Thoracic aorta (tissue), 2 donors: ENCODE data around the gene DNM2. TPM values are rescaled to one million over a fixed set of nuclear protein-coding genes. Genes with fewer than 3 reads are reported as not detected.

Experiments
- ATAC-seq: fragments of 150-250 bp; one replicate; pipeline ENCODE4 v1.8.0; 2017; ENCODE audit warnings: low read depth; ENCODE audit not compliant: insufficient number of reproducible peaks, low FRiP score
- DNase-seq: peaks from one replicate; pipeline ENCODE4 v3.0.0-alpha.2; 2020; ENCODE audit warnings: low spot score
- H3K27ac ChIP-seq, 2 donors: fragments of 200-600 bp; sonication (generic); 1 replicate in 1 of 2; 2 replicates in 1 of 2; pipeline ENCODE4 v1.5.1; 2016; ENCODE audit warnings: mild to moderate bottlenecking in 2 of 2, moderate library complexity in 2 of 2
- H3K27me3 ChIP-seq: fragments of 200-600 bp; sonication (generic); replicated peaks from 2 replicates; pipeline ENCODE4 v1.6.0; 2016; ENCODE audit warnings: mild to moderate bottlenecking; ENCODE audit not compliant: insufficient read depth
- H3K36me3 ChIP-seq: fragments of 200-600 bp; sonication (generic); one replicate; pipeline ENCODE4 v1.5.1; 2016
- H3K4me1 ChIP-seq, 2 donors: fragments of 200-600 bp; sonication (generic); 1 replicate in 1 of 2; 2 replicates in 1 of 2; pipeline versions ENCODE4 v1.5.1 to v1.6.0; 2016; ENCODE audit warnings: low read depth in 2 of 2, mild to moderate bottlenecking in 1 of 2; ENCODE audit not compliant: control insufficient read depth in 1 of 2
- H3K4me3 ChIP-seq: fragments of 200-600 bp; sonication (generic); 2 replicates; pipeline ENCODE4 v1.5.1; 2016; ENCODE audit warnings: mild to moderate bottlenecking
- H3K9me3 ChIP-seq: fragments of 200-600 bp; sonication (generic); 2 replicates; pipeline ENCODE4 v1.5.1; 2016
- CTCF ChIP-seq: fragments of 200-600 bp; sonication (generic); IDR thresholded peaks from one replicate; pipeline ENCODE4 v1.5.1; 2019; ENCODE audit warnings: antibody characterized with exemption
- total RNA-seq, 2 donors: library from RNA; depleted of rRNA; stranded (reverse); fragments of >200 nt; gene quantifications; one replicate each; pipeline versions ENCODE4 v1.1.0 to v1.2.3, GENCODE V29; 2016

DNM2 gene
- total RNA-seq, 2 donors from 2014 or later, result 153 to 195 TPM

GRCh38 chr19:10819124-10820060, 101.5 kb downstream of the DNM2 start:
- Histone ChIP-seq H3K27me3 (no peaks in the 10 kb centered on the region), H3K4me1 (peaks cover 21 to 33% of the 10 kb centered on the region in 2 donors), H3K27ac (no peak overlapping the region), H3K9me3 (no peaks in the 10 kb centered on the region), H3K36me3 (peaks cover 33% of the 10 kb centered on the region), H3K4me3 (no peak overlapping the region)
- DNase-seq, result no peak
- no peak for TF ChIP-seq CTCF
- no peak for ATAC-seq

- peaks cover 21 to 33% of the 10 kb centered on the region in 2 donors for H3K4me1 ChIP-seq
- no peaks in the 10 kb centered on the region for H3K27me3 ChIP-seq
- ATAC-seq, result no peak
- H3K4me3 ChIP-seq, result no peak overlapping the region
- no peak overlapping the region for H3K27ac ChIP-seq
- DNase-seq, result no peak
- peaks cover 41% of the 10 kb centered on the region for H3K36me3 ChIP-seq
- no peak for TF ChIP-seq CTCF
- no peaks in the 10 kb centered on the region for H3K9me3 ChIP-seq
These were observed 102.3 kb downstream of the DNM2 start for GRCh38 chr19:10820173-10820572.

GRCh38 chr19:10823690-10824089, 105.8 kb downstream of the DNM2 start:
- Histone ChIP-seq H3K4me1 (peaks cover 0 to 2% of the 10 kb centered on the region in 2 donors), H3K27me3 (no peaks in the 10 kb centered on the region), H3K9me3 (no peaks in the 10 kb centered on the region), H3K27ac (no peak overlapping the region), H3K4me3 (no peak overlapping the region), H3K36me3 (peaks cover 46% of the 10 kb centered on the region)
- ATAC-seq, result no peak
- TF ChIP-seq CTCF, result no peak
- DNase-seq, result no peak

GRCh38 chr19:10826231-10826630, 108.4 kb downstream of the DNM2 start:
- H3K36me3 ChIP-seq, result peaks cover 42% of the 10 kb centered on the region

More at GRCh38 chr19:10826231-10826630, 108.4 kb downstream of the DNM2 start:
- TF ChIP-seq CTCF, result no peak
- H3K9me3 ChIP-seq, result no peaks in the 10 kb centered on the region
- H3K27ac ChIP-seq, result no peak overlapping the region
- H3K4me3 ChIP-seq, result no peak overlapping the region
- no peaks in the 10 kb centered on the region for H3K4me1 ChIP-seq
- DNase-seq (no peak), ATAC-seq (no peak)
- no peaks in the 10 kb centered on the region for H3K27me3 ChIP-seq
